CD4-positive, alpha-beta T cell treated with Interleukin-6 for 4 hours (primary cell): ENCODE measurements around the gene MID2.
"Not testable (repeated sequence)": the region's sequence is repeated elsewhere in the genome, so short reads cannot be mapped to it uniquely, and the experiment has no call there.

Experiments
- DNase-seq: peaks from one replicate; pipeline ENCODE4 v3.0.0-alpha.2; 2020; ENCODE audit warnings: mixed read lengths

MID2 gene

GRCh38 chrX:107825698-107826237 is at the start of gene MID2:
MID2 (plus strand) TSS chrX:107825866; CDS start chrX:107826427, 561 bp downstream.
- peak; percentile 65 for DNase-seq

GRCh38 chrX:107776649-107777535 is 48.8 kb upstream of the MID2 start:
- peak; percentile 82 for DNase-seq

GRCh38 chrX:107777536-107777832 is 48.2 kb upstream of the MID2 start, which contains the start of gene NCBP2L:
NCBP2L (plus strand) TSS chrX:107777733; CDS start chrX:107794221, 16,488 bp downstream.
- no peak for DNase-seq

GRCh38 chrX:107780525-107780924 is 45.1 kb upstream of the MID2 start:
- no peak for DNase-seq

GRCh38 chrX:107787827-107788226 is 37.8 kb upstream of the MID2 start:
- DNase-seq = no peak

GRCh38 chrX:107804427-107804826 is 21.2 kb upstream of the MID2 start:
- DNase-seq = no peak

- no peak for DNase-seq
These were observed 20.5 kb upstream of the MID2 start for GRCh38 chrX:107805179-107805578.

GRCh38 chrX:107810053-107810452 is 15.6 kb upstream of the MID2 start:
- not testable (repeated sequence) for DNase-seq

- DNase-seq = no peak
These were observed 6.7 kb upstream of the MID2 start for GRCh38 chrX:107818900-107819521.

- DNase-seq = no peak
These were observed 2.6 kb upstream of the MID2 start for GRCh38 chrX:107823042-107823441.

- no peak for DNase-seq
These were observed 2.2 kb upstream of the MID2 start for GRCh38 chrX:107823456-107823855.

GRCh38 chrX:107826238-107827029 is 768 bp downstream of the MID2 start:
- DNase-seq = peak; percentile 57

- DNase-seq = no peak
These were observed 1.6 kb downstream of the MID2 start for GRCh38 chrX:107827030-107827831.

- no peak for DNase-seq
These were observed 2.2 kb downstream of the MID2 start for GRCh38 chrX:107827852-107828251.

- no peak for DNase-seq
These were observed 4.2 kb downstream of the MID2 start for GRCh38 chrX:107829878-107830277.

GRCh38 chrX:107831071-107831730 is 5.5 kb downstream of the MID2 start:
- no peak for DNase-seq

- DNase-seq = no peak
These were observed 8.9 kb downstream of the MID2 start for GRCh38 chrX:107834275-107835201.

GRCh38 chrX:107836958-107837357 is 11.3 kb downstream of the MID2 start:
- no peak for DNase-seq

- no peak for DNase-seq
These were observed 15.3 kb downstream of the MID2 start for GRCh38 chrX:107840971-107841370.

GRCh38 chrX:107842715-107843400 is 17.2 kb downstream of the MID2 start:
- no peak for DNase-seq
